ENCODE results near the gene P4HA3.
A peak's percentile ranks its signal among the peaks of the same experiment; 100 is the strongest.

The P4HA3 gene

GRCh38 chr11:74257959-74258553, 53.4 kb downstream of the P4HA3 start:
- peak; percentile 42 for DNase-seq

GRCh38 chr11:74256378-74257133, 54.9 kb downstream of the P4HA3 start:
- DNase-seq, result no peak

DNA sequence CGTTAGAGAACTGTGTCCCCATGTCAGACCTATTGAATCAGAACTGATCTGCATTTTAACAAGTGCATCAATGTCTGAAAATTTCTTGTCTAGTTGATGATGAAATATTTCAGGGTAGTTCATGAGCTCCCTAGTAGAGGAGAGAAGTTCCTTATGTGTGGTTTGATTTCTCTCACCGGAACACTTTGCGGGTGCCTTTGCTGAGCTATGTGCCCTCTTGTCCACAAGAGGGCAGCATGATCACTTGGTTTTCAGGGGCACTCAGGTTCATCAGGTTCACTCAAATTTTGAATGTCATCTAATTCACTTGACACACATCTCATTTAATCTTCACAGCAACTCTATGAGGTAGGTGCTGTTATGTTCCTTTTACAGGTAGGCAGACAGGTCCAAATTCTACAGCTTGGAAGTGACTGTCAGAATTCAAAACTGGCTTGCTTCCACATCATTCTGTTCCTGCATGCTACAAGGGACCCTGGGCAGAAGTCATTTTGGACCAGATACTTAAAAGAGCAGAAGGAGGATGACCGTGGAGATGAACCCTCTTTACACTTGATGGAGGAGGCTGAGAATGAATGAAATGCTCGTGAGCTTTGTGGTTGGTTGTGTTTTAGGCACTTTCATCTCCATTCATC, 55.6 kb downstream of the P4HA3 start:
- DNase-seq, result peak; percentile 49

DNA sequence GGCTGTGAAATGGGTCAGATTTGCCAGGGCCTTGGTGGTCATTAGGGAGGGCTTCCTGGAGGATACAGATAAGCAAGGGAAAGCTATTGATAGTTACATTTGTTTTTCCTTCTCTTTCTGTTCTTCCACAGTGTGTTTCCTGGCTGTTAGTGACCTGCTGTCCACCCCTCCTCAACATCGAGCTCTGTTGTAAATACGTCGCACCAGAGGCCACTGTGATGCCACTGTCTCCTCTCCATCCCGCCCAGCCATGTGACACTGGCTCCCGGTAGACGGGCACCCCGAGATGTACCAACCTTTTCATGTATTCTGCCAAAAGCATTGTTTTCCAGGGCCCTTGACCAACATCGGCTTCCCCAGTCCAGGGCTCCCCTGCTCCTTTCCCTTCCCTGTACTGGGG, 58.1 kb downstream of the P4HA3 start:
- DNase-seq, result no peak

DNA sequence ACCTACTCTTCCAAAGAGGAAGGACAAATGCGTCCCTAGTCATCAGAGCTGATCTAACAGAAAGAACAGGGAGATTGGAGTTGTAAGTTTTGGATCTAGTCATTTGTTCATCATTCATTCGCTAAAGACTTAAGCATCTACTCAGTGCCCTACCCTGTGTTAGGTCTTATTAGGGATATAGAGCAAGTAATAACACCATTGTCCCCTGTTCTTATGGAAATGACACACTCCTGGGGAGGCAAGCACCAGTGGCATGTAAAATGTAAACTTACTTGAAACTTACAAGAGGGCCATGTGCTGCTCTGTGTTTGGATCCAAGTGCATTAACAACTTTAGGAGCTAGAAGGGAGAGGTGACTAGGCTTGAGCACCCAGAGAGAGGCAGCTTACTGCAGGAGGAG, 61.9 kb downstream of the P4HA3 start:
- DNase-seq, result no peak

DNA sequence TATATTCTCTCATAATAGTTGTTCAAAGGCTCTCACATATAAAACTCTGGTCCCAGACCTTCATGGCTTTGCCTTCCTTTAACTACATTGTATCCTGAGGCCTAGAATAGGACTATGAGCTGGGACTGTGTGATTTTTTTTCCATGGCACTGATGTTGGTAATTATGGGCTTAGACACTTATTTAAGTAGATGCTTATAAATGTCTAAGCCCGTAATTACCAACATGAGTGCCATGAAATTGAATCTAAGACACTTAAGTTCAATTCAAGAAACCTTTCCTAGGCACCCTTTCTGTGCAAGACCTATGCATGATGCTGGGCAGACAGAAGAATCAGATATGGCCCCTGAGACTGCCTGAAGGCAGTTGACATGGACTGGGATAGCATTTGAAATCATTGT, 63.0 kb downstream of the P4HA3 start:
- DNase-seq, result no peak

- no peak for DNase-seq
These were observed 73.2 kb downstream of the P4HA3 start for GRCh38 chr11:74238243-74238642.

GRCh38 chr11:74237541-74237940, 73.9 kb downstream of the P4HA3 start:
- no peak for DNase-seq

GRCh38 chr11:74235121-74235520, 76.3 kb downstream of the P4HA3 start:
- no peak for DNase-seq

- no peak for DNase-seq
These were observed 77.8 kb downstream of the P4HA3 start for GRCh38 chr11:74233683-74234082.

GRCh38 chr11:74232311-74232950, 79.0 kb downstream of the P4HA3 start:
- no peak for DNase-seq

GRCh38 chr11:74226907-74227306, 84.5 kb downstream of the P4HA3 start:
- peak; percentile 6 for DNase-seq

GRCh38 chr11:74225565-74225964, 85.9 kb downstream of the P4HA3 start:
- no peak for DNase-seq

DNA sequence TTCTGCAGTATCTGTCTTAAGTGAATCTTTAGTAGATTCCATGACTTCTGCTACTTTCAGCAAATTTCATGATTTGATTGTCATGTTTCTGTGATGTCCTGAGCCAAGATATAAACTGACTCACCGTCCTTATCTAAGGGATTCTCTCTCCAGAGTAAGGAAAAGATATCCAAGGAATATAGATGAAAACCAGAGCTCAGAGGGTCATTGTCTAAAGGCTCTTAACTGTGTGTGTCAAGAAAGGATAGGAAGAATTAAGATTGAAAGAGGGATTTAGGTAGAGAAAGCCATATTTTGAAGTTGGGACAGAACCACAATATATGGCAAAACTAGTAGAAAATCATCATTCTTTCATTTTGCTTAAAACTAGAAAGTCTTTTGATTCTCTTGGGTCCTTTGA, 89.6 kb downstream of the P4HA3 start:
- DNase-seq, result no peak

GRCh38 chr11:74220376-74220775, 91.1 kb downstream of the P4HA3 start:
- DNase-seq, result no peak

Measured in NCI-H446 treated with DMSO at 0.1 percent for 48 hours (cell line).